HG02885 (cell line): ENCODE data around the gene DNAH17.

ENCODE experiments used
- ATAC-seq: cut with Tn5 transposase; IDR thresholded peaks from one replicate; pipeline ENCODE4 v1.9.1; 2021; ENCODE audit warnings: mild to moderate bottlenecking; ENCODE audit not compliant: unreplicated experiment, poor library complexity

The DNAH17 gene

DNA sequence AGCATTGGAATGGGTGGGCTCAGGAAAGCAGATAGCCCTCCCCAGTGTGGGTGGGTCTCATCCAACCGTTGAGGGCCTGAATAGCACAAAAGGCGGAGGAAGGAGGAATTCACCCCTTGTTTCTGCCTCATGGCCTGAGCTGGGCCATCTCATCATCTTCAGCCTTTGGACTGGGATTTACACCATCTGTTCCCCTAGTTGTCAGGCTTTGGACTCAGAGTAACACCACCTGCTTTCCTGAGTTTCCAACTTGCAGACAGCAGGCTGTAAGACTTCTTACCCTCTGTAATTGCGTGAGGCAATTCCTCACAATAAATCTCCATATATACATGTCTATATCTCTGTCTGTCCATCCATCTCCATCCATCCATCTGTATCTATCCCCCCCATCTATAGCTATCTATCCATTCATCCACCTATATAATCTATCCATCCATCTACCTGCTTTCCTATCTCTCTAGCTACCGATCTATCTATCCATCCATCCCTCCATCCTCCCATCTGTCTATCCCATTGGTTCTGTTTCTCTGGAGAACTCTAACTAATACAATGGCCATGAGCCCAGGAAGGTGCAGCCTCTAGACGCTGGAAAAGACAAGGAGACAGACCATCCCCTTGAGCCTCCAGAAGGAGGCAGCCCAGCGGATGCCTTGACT lies 21.3 kb downstream of the DNAH17 start:
- ATAC-seq = no peak

DNA sequence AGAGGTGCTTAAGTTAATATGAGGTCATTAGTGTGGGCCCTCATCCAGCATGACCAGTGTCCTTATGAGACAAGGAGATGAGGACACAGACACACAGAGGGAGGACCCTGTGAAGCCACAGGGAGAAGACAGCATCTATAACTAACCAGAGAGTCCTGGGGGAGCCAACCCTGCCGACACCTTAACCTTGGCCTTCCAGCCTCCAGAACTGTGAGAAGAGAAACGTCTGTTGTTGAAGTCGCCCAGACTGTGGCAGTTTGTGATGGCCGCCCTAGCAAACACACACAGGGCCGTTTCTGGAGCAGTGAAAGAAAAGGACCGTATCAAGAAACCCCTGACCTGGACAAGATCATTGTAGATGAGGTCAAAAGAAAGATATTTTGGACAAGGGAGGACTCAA lies 26.7 kb downstream of the DNAH17 start:
- no peak for ATAC-seq

DNA sequence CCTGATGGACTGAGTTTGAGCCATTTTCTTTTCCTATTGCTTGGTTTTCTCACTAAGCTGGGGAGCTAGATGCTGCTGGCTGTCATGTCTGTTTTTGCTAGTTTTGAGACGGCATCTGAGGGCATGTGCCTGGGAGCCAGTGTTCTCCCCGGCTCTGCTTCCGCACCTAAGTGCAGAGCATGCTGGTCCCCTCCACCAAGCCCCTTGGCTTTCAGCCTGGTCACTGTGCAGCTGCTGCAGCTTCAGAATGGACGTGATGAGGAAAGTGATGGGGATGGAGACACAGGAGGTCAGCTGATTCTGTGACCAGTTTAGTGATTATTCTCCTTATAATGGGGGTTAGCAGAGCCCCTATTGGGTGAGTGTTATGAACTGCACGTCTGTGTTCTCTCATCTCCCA lies 28.5 kb downstream of the DNAH17 start:
- no peak for ATAC-seq

DNA sequence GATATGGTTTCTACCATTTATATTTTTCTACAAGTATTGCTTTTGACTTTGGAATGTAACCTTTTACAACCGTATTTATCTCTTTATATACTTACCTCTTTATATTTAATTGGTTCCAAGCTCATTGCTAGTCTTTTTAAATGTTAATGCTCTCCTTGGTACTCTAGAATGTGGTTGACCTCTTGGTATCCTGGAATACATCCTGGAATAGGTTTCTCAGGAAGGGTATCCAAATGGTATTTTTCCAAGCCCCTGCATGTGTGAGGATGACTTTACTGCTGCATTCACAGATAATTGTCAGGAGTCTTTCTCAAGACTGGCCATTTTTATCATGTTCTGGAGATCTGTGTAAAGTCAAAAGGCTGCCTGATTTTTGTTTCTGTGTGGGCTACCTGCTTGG lies 30.2 kb downstream of the DNAH17 start:
- no peak for ATAC-seq

DNA sequence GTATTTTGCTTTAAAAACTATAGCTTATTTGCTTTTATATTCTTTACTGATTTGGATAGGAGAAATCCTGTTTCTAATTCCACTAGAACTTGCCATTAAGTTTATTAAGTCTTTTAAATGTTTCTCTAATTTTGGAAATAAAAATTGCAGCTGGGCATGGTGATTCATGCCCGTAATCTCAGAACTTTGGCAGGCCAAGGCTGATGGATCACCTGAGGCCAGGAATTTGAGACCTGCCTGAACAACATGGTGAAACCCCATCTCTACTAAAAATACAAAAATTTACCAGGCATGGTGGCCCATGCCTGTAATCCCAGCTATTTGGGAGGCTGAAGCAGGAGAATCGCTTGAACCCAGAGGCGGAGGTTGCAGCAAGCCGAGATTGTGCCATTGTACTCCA lies 30.7 kb downstream of the DNAH17 start:
- no peak for ATAC-seq

DNA sequence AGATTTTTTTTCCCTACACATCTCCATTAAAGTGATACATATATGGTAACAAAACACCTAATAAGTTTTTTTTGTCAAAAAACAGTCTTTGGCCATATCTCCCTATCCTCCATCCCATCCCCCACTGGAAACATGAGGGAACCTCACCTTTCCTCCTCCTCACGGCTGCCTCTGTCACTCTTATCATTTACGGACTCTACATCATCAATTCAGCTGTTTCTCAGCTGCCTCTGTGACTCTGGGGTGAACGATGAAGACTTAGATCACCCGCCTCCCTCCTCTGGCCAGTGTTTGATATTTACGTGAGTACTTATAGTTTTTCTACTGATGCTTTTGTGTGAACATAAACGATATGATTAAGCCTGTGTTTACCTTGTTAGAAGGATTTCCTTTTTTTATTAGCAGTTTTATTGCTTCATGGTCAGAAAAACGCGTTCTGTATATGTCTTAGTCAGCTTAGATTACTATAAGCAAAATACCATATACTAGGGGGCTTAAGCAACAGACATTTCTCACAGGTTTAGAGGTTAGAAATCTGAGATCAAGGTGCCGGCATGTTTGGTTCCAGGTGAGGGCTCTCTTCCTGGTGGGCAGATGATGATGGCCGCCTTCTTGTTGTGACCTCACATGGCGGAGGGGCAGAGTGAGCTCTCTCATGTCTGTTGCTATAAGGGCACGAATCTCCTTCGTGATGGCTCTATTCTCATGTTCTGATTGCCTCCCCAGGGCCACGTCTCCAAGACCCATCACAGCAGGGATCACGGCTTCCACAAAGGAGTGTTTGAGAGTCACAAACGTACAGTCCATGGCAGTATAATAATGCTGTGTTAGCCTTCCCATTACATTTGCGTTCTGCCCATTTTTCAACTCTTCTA lies 32.1 kb downstream of the DNAH17 start:
- ATAC-seq = no peak

DNA sequence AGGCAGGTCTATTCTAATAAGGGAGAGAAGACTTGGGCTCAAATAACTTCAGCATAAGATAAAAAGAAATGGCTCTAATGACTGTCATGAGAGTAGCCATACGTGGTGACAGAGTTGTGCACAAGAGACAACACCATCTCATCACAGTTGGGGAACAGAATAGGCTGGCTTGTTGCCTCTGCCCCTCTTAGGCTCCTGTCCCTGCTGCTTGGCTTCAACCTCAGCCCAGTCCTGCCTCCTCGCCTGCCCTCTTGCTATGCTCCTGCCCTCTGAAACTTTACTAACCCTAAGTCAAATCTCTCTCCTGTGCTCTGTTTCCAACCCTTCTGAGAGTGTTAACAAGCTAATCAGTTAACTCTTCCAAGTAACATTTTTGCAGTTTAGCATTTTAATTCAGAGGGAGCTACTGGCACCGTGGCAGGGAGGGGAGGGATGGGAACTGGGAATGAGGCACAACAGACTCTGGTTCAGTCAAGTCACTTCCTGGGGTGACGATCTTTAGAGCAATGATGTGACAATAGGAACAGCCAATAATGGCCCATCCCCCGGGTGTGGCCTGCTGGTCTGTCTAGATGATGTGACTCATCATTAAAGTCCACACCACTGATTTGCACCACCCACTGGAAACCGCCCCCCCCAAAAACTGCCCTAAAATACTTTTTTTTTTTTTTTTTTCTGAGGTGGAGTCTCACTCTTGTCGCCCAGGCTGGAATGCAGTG lies 35.5 kb downstream of the DNAH17 start:
- no peak for ATAC-seq

DNA sequence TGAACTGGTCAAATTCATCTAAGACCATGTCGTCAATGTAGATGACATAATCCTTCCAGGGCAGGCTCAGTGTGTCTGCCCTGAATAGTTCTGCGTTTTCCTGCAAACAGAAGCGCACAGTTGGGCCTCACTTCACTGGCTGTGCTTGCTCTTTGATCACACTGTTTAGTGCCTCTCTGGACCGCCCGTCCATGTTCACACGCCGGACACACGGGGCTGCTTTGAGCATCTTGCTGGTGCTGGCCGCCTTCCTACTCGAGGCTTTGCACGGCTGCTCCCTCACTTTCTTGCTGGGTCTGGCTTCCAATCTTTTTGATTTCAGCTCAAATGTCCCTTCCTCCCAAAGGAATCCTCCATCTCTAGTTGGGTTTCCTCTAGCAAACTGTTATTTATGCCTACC lies 37.4 kb downstream of the DNAH17 start:
- no peak for ATAC-seq

DNA sequence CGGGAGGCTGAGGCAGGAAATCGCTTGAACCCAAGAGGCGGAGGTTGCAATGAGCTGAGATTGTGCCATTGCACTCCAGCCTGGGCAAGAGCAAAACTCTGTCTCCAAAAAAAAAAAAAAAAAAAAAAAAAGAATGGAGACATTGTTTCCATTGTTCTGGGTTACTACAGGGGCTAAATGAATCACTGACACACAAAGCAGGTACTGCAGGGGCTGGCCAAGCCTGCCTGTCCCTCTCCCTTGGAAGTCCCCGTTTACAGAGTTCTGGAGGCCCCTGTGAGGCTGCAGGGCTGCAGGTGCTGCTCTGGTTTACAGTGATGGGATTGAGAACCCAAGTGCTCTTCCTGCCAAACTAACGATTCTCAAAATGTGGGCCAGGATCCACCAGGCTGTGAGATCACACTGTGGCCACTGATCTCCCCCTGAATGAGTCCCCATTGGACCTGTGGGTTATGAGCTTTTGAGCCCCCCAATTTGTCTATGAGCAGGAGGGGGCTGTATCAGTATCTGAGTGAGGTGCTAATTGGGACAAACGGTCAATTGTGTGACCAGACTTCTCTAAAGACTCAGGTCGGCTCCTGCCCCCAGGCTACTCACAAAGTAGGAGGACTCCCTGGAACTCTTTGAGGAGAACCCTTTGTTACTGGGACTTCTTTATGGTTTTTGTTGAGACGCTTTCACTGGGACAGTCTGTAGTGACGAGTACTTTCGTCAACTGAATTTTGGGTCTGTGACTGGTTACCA lies 39.0 kb downstream of the DNAH17 start:
- no peak for ATAC-seq

DNA sequence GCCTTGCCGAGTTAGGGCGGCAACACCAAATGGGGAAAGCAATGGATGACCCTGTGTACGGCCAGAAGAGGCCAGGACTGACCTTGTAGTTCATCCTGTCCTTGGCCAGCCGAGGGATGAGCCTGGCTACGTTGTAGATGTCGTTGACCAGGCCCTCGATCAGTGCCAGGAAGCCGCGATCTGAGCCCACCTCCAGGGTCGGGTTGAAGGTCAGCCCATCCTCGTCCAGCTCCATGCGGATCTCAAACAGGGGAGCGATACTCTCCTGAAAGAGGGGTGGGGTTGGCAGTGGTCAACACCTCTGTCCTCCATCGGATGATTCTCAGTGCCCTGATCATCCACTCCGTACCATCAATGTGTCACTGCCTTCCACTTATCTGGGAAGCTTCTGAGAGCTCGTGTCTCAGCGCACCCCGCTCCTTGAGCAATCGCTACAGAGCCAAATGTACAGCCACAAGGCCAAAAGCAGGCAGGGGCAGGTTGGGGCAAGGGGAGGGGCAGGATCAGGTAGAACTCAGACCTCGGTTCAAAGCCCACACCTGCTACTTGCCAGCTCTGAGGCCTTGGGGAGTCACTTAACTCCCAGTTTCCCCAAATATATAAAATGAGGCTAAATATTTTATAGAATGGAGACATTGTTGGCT lies 39.9 kb downstream of the DNAH17 start:
- ATAC-seq = no peak

DNA sequence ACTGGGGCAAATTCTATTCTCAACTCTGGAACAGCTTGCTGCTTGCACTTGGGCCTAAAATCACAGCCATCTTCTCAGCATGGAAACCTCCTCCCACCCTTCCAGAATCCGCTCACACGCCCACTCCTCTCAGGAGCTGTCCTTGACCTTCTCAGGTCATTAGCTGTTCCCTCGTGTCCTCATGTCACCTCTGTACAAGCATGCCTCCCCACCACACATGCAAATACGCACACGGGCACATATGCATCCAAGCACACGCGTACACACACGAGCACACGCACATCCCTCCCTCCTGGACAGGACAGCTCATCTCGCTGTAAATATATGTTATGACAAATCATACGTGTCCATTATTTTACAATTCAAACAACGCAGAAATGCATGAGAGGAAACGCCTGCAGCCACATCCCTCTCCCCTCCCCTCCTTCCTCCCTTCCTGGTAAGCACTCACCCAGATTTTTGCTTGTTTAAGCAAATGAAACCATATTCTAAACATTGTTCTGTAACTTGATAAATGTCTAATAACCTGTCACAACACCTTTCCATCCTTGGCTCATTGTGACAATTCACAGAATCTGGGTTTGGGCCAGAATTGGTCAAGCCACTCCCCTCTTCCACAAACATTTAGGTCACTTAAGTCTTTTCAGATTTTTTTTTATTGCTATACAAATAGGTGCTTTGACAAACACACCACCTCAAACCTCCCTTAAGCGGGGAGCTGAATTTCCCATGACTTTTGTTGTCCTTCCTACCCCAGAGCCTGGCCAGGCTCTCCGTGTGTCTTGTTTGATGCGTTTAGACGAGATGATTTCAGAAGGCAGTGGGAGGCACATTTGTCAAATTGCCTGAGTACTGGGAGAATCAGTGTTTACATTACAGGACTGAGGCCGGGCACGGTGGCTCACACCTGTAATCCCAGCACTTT lies 41.7 kb downstream of the DNAH17 start:
- no peak for ATAC-seq

DNA sequence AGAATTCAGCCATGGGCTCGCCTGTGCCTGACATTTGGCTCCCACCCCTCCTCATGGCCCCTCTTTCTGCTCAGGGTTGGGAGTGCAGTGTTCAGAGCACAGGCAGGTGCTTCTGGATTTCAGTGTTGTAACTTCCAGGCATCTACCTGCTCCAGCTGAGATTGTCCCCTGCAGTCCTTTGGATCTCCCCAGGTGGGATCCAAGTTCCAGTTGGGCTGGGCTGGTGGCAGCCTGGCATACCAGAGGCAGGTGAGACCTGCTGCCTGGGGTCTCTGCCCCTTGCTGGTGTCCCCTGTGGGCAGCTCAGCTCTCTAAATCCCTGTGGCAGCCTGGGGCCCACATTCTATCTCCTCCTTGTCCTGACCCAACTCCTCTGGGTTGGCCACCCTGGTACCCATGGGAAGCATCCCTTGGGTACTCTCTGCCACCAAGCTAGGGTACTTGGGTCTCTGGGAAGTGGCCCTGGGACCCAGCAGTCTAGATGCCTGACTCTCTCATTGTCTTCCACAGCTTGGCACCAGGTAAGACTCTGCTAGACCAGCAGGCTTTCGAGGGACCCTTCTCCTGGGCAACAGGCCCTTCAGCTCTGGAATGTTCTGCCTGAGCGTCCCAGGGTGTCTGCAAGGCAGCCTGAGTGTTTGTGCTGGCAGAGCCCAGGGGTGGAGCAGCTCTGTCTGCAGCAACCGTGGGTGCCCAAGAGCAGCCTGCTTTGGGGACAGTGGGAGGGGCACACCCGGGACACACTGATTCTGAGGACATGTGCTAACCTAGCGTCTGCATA lies 42.5 kb downstream of the DNAH17 start:
- ATAC-seq = no peak

DNA sequence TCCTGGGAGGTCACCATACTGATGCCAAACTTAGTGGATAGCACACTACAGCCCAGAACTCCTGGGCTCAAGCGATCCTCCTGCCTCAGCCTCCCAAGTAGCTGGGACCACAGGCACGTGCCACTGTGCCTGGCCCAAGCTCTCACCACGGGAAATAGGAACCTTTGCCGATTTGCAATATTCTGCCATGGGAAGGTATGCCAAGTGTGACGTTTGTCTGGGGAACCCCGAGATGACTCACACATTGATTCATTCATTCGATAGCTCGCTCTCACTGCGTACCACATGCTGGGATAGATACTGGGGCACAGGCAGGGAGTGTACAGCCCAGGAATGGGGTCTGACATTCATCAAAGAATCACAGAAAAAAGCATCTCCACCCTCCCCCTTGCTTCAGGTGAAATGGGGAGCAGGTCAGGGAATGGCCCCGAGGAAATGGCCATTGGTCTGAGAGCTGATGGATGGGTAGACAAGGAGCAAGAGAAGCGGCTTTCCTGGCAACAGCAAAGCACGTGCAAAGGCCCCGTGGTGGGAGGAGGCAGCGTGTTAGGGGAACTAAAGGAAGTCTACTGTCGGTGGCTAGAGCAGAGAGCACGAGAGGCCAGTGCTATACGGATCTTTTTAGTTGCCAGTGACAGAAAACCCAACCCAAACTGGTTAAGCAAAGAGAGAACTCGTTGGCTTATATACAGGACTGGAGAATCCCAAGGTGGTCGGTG lies 44.1 kb downstream of the DNAH17 start:
- ATAC-seq = no peak

DNA sequence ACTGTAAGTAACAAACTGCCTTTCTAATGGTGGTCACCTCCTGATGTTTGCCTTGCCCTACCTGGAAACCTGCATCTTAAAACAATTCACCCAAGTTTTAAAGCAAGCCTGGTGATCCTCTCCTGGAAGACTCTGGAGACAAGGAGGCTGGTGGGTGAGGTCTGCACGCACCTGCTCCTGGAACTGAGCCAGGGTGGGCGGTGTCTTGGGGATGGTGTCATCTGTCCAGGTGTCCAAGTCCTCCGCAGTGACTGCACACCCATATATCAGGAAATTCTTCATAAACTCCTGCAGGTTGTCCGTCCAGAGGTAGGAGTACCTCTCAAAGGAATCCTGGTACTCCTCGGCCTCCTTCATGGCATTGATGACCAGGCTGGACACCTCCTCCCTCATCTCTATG lies 44.9 kb downstream of the DNAH17 start:
- no peak for ATAC-seq

DNA sequence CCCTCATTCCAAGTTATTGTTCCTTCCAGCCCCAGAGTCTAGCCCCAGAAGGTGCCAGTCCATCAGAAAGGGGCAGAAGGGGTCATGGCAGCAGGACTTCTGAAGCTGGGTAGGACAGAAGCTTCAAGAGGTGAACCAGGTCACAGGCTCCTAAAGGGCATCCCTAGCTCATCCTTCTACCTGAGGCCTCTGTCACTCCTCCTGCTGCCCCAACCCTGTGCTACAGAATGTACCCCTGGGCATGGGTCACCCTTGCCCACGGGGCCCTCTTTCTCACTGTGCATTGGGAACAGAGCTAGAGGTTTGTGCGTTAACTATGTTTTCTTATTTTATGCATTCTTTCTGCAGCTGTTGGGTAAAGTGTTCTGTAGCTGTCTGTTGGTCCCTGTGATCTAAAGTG lies 46.5 kb downstream of the DNAH17 start:
- ATAC-seq = no peak

DNA sequence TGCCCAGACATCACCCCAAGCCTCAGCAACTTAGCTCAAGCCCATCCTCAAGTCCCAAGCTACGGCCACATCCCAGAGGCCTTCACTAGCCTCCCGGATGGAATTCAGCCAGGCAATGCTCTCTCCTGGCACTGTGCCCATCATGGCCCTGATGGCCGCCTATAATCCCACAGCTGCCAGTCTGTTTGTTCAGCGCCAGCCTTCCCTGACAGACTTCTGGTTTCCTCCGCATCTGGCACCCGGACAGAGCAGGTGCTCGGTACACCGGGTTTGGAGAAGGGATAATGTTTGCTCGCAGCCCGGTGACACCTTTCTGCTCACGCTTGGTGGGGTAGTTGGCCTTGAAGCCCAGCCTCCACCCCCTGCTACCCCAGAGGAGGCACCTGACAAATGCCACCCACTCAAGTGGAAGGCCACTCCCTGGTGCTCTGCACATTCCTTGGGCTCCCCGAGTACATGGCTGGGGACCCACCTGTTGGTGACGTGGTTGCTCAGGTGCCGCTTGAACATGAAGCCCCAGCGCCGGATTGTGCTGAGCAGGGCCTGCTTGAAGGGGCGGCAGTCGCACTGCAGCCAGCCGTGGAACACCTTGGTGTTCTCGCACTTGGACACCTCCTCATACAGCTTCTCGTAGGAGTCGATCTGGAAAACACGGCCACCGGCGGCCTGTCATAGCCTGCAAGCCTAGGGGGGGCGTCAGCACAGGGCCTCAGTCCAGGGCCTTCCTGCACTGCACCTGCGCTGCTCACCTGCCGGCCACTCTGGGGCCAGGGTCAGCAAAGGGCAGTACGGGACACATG lies 47.1 kb downstream of the DNAH17 start:
- ATAC-seq = no peak

DNA sequence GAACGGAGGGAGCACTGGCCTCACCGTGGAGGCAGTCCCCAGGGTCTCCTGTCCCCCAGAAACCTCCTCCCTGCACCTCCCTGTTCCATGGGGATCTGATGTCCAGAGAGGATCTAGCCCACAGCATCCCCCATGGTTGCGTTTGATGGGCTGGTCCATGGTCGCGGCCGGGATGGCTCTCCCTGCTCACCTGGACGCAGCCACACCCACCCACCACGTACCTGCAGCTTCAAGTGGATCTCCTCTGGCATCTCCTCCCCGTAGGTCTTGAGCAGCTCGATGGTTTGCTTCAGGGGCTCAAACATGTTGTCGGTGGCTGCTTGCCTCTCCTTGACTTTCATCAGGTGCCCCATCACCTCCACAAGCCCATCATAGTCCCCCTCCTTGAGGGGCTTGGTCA lies 47.9 kb downstream of the DNAH17 start:
- ATAC-seq = no peak
